IPS-15b (cell line): ENCODE results near the gene COL27A1.

Source experiments
- H3K27me3 ChIP-seq: one replicate; pipeline ENCODE4 v1.6.1; 2013; ENCODE audit warnings: low read length; ENCODE audit not compliant: control insufficient read depth, insufficient read depth
- H3K36me3 ChIP-seq: one replicate; pipeline ENCODE4 v1.6.1; 2013; ENCODE audit warnings: low read length; ENCODE audit not compliant: control insufficient read depth, insufficient read depth
- H3K4me1 ChIP-seq: one replicate; pipeline ENCODE4 v1.6.1; 2013; ENCODE audit warnings: mild to moderate bottlenecking, low read length; ENCODE audit not compliant: control insufficient read depth, insufficient read depth
- H3K4me3 ChIP-seq: one replicate; pipeline ENCODE4 v1.5.1; 2013; ENCODE audit warnings: low read depth, low read length
- H3K9ac ChIP-seq: one replicate; pipeline ENCODE4 v1.6.1; 2013; ENCODE audit warnings: low read depth, mild to moderate bottlenecking, low read length
- H3K9me3 ChIP-seq: one replicate; pipeline ENCODE4 v1.6.1; 2013; ENCODE audit warnings: mild to moderate bottlenecking, low read length; ENCODE audit not compliant: control insufficient read depth, insufficient read depth

COL27A1 gene

DNA sequence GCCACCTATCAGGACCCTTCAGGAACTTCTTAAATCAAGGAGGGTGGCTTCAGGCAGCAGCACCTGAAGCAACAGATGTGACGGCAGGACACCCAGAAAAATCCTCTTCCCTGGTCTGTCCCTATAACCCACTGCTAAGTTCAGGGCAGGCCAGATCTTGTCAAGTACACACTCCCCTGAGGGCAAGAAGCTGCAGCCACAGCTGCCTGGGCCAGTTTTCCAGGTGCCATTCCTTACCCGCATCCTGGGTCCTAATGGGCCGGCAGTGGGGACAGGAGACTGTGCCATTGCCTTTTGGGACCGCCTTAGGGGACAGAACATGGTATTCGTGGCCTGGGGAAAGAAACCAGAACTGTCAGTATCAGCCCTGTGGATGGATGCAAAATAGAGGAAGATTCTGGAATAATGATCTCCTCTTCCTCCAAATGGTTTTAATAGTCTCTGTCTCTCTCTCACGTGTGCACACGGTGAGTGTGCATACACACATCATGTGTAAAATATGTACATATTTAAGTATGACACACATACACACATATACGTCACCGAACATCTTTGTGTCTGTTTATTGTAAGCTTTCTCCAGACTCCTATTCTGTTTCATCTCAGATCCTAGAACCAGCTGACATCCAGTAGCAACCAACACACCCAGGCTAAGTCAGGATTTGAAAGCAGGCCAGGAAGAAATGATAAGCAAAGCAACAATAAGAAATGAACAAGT, 188.3 kb downstream of the COL27A1 start:
- Histone ChIP-seq H3K4me1 (peaks cover 2% of the 10 kb centered on the region), H3K36me3 (peaks cover 25% of the 10 kb centered on the region), H3K27me3 (no peaks in the 10 kb centered on the region)

DNA sequence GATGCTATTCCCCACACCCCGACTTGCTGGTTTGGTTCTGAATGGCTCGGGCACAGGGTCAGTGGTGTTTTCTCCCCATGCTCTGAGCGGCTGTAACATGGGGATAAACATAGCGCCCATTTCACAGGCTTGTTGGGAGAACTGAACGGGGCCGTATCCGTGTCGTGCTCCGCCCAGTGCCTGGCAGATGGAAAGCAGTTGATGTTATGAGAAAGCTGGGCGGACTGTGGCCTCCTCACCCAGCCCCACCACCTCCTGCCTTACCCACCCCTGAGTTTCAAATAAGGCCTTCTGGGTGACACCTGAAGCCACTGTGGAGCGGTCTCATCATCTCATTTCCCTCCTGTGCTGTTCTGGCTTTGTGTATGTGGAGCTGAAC, 188.8 kb downstream of the COL27A1 start:
- peaks cover 6% of the 10 kb centered on the region for H3K4me1 ChIP-seq
- H3K36me3 ChIP-seq, result peaks cover 25% of the 10 kb centered on the region
- no peaks in the 10 kb centered on the region for H3K27me3 ChIP-seq
- H3K9me3 ChIP-seq, result no peaks in the 10 kb centered on the region
- H3K9ac ChIP-seq, result no peak overlapping the region
- H3K4me3 ChIP-seq, result no peak overlapping the region

More for the DNA sequence above, 188.3 kb downstream of the COL27A1 start:
- H3K4me3 ChIP-seq, result no peak overlapping the region
- H3K9ac ChIP-seq, result no peak overlapping the region
- H3K9me3 ChIP-seq, result no peaks in the 10 kb centered on the region

DNA sequence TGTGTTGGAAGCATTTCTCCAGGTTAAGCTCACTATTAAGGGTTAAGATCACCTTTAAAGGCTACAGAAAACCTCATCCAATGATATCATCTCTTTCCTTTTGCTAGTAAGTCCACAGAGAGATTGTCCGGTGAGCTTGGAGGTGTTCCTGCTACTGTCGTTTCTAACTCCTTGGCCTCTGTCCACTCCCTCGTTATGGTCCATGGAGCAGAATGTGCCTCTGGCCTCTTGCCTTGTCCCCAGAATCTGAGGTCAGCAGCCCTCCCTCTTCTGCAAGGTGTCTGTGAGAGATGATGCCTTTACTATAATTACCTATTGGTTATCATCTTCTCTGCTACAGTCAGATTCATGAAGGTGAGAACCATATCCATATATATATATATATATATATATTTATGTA, 189.4 kb downstream of the COL27A1 start:
- Histone ChIP-seq H3K9me3 (no peaks in the 10 kb centered on the region), H3K27me3 (no peaks in the 10 kb centered on the region), H3K9ac (no peak overlapping the region), H3K4me3 (no peak overlapping the region), H3K4me1 (peaks cover 8% of the 10 kb centered on the region), H3K36me3 (peaks cover 25% of the 10 kb centered on the region)

DNA sequence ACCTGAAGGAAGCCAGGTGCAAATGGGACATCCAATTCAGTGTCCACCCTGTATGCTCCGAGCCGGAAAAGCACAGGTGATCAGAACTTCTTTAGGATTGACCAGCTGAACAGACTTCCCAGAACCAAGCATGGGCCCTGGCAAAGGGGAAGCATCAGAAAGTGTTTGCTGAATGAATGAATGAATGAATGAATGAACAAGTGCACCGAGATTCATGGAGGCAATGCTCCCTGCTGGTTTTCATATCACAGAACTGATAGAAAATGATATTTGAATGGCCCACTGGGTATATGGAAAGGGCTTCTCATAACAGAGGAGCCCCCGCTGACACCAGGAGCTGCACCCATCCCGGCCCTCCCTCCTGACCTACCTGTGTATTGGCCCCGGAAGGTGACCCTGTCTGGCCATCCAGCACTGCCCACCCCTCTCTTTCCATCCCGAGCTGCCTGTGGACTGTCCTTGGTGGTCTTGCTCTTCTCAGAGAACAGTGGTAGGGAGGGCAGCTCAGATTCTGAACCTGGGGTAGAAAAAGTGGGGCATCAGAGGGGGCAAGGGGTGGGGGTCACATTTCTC, 190.2 kb downstream of the COL27A1 start:
- H3K9me3 ChIP-seq, result no peaks in the 10 kb centered on the region
- peaks cover 8% of the 10 kb centered on the region for H3K4me1 ChIP-seq
- peaks cover 32% of the 10 kb centered on the region for H3K36me3 ChIP-seq
- H3K27me3 ChIP-seq, result no peaks in the 10 kb centered on the region
- H3K4me3 ChIP-seq, result no peak overlapping the region
- H3K9ac ChIP-seq, result no peak overlapping the region

DNA sequence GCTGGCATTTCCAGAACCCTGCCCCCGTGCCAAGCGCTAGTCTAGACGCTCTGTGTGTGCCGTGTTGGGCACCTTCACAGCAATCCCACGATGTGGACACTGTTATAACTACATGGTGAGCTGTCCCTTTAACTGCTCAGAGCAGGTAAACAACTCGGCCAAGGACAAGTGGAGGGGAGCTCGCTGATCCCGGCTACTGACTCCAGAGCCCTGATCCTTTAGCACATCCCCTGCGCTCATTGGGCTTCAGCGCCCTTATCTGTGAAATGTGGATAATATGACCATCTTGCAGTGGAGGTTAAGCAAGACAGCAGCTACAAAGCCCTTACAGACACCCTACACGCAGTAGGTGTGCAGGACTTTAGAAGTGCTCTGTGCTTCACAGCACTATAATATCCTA, 190.8 kb downstream of the COL27A1 start:
- peaks cover 8% of the 10 kb centered on the region for H3K4me1 ChIP-seq
- H3K9ac ChIP-seq, result no peak overlapping the region
- peaks cover 30% of the 10 kb centered on the region for H3K36me3 ChIP-seq
- no peak overlapping the region for H3K4me3 ChIP-seq
- H3K9me3 ChIP-seq, result no peaks in the 10 kb centered on the region
- no peaks in the 10 kb centered on the region for H3K27me3 ChIP-seq

DNA sequence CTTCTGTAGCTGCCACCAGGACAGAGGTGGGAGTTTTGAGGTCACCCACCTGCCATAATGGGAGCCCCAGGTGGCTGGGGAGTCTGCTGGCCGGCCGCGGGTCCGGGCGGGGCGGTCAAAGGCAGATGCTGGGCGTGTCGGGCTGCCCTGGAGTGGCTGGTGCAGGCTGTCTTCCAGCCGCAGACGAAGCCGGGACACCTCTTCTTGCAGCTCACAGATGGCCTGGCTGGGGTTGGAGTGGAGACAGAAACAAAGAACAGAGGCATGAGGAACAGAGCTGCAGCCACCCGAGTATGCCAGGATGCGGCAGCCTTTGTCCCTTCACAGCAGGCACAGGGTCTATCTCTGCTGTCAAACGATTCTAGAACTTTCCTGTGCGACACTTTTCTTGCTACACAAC, 192.3 kb downstream of the COL27A1 start:
- H3K9ac ChIP-seq, result no peak overlapping the region

DNA sequence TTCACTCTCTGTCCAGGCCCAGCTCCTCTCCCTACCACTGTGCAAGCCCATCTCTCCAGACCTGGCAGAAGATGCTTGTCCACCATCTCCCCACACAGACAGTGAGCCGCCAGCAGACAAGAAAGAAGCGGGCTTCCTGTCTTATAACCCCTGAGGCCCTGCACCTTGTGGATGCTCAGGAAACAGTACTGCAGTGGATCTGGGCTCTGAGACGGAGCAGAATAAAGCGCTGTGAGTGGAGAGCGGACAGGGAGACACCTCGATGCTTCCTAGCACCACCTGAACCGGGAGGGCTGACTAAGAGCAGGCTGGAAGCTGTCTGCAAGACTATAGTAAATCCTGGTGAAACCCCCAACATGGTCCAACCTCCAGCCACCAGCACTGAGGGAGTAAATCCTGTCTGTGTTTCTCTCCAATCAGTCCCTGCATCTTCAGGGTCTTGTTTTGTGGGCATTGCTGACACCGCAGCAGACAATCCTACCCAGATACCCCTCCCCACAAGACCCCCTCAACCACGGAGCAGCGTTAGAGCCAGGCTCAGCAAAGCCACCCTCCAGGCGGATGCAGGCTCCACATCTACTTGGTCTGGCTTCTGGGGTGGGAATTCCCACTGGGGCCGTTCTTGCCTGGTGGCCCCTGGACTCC, 193.0 kb downstream of the COL27A1 start:
- no peaks in the 10 kb centered on the region for H3K27me3 ChIP-seq
- no peak overlapping the region for H3K4me3 ChIP-seq
- H3K4me1 ChIP-seq, result peaks cover 8% of the 10 kb centered on the region
- peak overlapping the region; percentile 41 for H3K9ac ChIP-seq
- peaks cover 21% of the 10 kb centered on the region for H3K36me3 ChIP-seq
- no peaks in the 10 kb centered on the region for H3K9me3 ChIP-seq

More for the DNA sequence above, 192.3 kb downstream of the COL27A1 start:
- Histone ChIP-seq H3K4me1 (peaks cover 8% of the 10 kb centered on the region), H3K36me3 (peaks cover 24% of the 10 kb centered on the region), H3K27me3 (no peaks in the 10 kb centered on the region), H3K9me3 (no peaks in the 10 kb centered on the region), H3K4me3 (no peak overlapping the region)

DNA sequence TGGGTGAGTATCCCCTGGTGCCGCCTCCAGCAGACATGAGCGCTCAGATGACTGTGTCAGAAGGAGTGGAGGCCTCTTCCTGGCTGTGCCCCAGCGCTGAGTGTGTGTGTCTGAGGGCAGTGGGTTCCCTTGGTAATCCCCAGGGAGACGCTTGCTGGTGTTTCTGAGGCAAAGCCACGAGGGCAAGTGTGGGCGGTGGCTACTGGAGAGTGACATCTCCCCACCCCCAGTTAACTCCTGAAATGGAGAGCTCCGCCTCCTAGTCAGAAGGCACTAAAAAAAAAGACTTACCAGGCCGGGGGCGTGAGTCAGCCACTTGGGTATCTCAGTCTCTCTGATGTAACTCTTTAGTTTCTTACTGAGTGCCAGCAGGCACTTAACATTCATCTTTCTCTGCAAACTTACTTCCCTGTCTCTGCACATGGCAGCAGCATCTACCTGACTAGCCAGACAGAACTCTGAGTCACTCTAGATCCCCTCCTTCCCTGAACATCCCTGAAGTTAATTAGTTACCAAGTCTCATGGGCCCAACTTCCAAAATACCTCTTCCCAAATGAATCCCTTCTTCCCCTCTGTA, 193.7 kb downstream of the COL27A1 start:
- peak overlapping the region; percentile 41 for H3K9ac ChIP-seq
- peaks cover 8% of the 10 kb centered on the region for H3K4me1 ChIP-seq
- H3K9me3 ChIP-seq, result no peaks in the 10 kb centered on the region
- peaks cover 21% of the 10 kb centered on the region for H3K36me3 ChIP-seq
- no peak overlapping the region for H3K4me3 ChIP-seq
- no peaks in the 10 kb centered on the region for H3K27me3 ChIP-seq

DNA sequence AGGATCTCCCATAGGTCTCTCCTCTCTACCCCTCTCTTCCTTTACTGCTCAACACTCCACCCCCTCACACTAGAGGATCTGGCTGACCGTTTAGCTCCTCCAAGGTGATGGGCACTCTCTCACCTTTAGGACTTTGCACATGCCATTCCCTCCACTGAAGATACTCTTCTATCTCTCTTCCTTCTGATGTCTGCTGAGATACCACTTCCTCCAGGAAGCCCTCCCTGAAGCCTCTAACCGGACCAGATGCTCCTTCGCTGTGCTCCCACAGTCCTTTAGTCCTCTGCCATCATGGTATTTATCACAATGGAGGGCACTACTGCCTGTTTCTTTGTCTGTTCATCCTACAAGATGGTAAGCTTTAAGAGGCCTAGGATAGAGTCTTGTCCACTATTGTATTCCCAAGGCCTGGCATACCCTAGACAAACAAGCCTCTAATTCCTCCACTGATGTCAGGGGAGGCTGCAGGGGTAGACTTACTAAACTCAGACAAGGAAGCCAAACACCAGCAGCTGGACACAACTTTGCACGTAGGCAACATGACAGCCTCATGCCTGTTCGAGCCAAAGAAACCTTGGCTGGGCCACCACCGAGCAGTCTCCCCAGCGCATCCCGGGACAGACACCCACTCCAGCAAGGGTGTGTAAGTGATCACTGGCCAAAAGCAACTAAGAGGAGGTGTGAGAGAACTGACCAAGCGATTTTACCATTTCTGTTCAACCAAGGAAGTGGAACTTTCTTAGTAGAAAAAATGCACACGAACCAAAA, 194.6 kb downstream of the COL27A1 start:
- no peaks in the 10 kb centered on the region for H3K9me3 ChIP-seq
- peaks cover 8% of the 10 kb centered on the region for H3K4me1 ChIP-seq
- no peak overlapping the region for H3K9ac ChIP-seq
- peaks cover 21% of the 10 kb centered on the region for H3K36me3 ChIP-seq
- H3K27me3 ChIP-seq, result no peaks in the 10 kb centered on the region
- H3K4me3 ChIP-seq, result no peak overlapping the region

DNA sequence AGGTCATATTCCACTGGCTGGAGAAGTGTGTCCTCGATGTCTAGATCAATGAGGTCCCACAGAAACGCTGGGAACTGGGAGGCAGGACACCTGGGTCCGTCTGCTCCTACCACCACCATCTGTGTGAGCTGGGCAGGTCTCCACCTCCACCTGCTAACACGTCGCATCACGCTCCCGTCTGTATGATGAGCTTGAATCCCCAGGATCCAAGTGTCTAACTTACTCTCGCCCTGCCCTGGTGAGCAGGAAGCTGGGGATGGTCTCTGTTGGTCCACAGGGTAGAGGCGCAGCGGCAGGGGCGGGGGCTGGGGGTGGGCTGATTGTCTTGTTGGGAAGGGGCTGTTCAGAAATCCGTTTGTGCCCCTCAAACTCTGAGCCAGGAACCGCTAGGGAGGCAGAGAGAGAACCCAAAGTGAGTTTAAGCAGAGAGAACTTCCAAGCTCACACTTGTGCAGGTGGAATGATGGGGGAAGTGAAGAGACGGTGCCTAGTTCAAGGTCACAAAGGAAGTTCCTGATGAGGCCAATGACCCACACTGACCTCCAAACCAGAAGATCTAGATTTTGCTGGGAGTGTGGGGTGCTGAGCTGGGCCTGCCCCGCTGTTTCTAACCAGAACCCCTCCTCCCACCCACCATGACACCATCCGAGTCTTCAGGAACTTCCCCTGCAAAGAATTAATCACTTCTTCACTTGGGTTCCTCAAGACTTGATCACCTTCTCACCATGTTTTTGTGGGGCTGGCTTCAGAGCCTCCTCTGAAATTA, 195.5 kb downstream of the COL27A1 start:
- Histone ChIP-seq H3K9me3 (no peaks in the 10 kb centered on the region), H3K27me3 (no peaks in the 10 kb centered on the region), H3K9ac (no peak overlapping the region), H3K36me3 (peaks cover 16% of the 10 kb centered on the region), H3K4me1 (peaks cover 8% of the 10 kb centered on the region), H3K4me3 (no peak overlapping the region)

DNA sequence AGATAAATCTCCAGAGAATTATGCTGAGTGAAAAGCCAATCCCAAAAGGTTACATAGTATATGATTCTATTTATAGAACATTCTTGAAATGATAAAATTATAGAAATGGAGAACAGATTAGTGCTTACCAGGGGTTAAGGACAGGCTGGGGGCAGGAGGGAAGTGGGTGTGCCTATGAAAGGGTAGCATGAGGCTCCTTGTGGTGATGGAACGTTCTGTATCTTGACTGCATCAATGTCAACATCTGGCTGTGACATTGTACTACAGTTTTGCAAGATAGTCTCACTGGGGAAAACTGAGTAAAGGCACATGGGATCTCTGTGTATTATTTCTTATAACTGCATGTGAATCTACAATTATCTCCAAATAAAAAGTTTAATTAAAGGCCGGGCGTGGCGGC, 196.6 kb downstream of the COL27A1 start:
- Histone ChIP-seq H3K9me3 (no peaks in the 10 kb centered on the region), H3K4me3 (no peak overlapping the region), H3K36me3 (peaks cover 11% of the 10 kb centered on the region), H3K4me1 (peaks cover 8% of the 10 kb centered on the region), H3K9ac (no peak overlapping the region), H3K27me3 (no peaks in the 10 kb centered on the region)
